ENCODE results near the gene KCNJ10.
"Not testable (repeated sequence)": the region's sequence is repeated elsewhere in the genome, so short reads cannot be mapped to it uniquely, and the experiment has no call there.

GRCh38 chr1:160050182-160050581 is 19.8 kb downstream of the KCNJ10 start:
- not testable (repeated sequence) for TF ChIP-seq CTCF, POLR2A (IDR thresholded peaks at IDR 0.05)
